ENCODE results near the gene QRICH1. TPM values are rescaled to one million over a fixed set of nuclear protein-coding genes. Genes with fewer than 3 reads are reported as not detected.

Gene QRICH1
- total and polyA plus RNA-seq, 10 of the 15 experiments (the other 5 are each of a cell fraction or from before 2014, with no cell fraction given), result 22.2 to 116 (median 81.4) TPM

DNA sequence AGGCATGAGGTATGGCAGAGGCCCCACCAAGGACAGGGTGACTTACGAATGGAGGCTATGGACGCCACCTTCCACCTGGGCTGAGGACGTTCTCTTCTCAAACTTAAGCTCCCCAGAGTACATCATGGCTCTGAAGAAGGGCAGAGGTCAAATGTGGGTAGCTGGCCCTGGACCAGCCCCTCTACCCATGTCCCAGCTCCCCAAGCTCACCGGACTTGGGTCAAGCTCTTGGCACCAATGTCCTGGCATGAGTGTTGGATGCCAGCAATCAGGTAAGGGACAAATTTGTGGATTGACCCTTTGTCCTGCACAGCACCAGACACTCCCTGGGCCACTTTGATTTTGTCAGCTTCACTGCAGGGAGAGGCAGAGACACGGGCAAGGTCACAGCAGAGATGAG lies 69.4 kb downstream of the QRICH1 start:
- ATAC-seq (no peak), DNase-seq (ENCODE audit: low read depth, low spot score) (no peak), FAIRE-seq (no peak)
- TF ChIP-seq POLR2AphosphoS5 (IDR thresholded peaks at IDR 0.05; ENCODE audit: low read length), result 0 out of 2 replicates have a peak, but pooled peaks have one; percentile 41
- TF ChIP-seq, protein P1, sequence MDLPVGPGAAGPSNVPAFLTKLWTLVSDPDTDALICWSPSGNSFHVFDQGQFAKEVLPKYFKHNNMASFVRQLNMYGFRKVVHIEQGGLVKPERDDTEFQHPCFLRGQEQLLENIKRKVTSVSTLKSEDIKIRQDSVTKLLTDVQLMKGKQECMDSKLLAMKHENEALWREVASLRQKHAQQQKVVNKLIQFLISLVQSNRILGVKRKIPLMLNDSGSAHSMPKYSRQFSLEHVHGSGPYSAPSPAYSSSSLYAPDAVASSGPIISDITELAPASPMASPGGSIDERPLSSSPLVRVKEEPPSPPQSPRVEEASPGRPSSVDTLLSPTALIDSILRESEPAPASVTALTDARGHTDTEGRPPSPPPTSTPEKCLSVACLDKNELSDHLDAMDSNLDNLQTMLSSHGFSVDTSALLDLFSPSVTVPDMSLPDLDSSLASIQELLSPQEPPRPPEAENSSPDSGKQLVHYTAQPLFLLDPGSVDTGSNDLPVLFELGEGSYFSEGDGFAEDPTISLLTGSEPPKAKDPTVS (IDR thresholded peaks at IDR 0.05; ENCODE audit: low read depth, low read length), result no peak
- intact Hi-C loops (cut with micrococcal nuclease; ENCODE audit: unreplicated experiment) (loop anchor here (10.0 kb wide), 2 partner anchors 320 to 650 kb away; partner anchors contain the start of genes APEH and USP4), in situ Hi-C loops (cut with MboI) (no loop called here)
- H3K79me2 ChIP-seq (ENCODE audit: control insufficient read depth, insufficient read depth, low read length), result peaks cover 66% of the 10 kb centered on the region
- H3K36me3 ChIP-seq (ENCODE audit: control insufficient read depth in 2 of 2, insufficient read depth in 2 of 2, low read length in 1 of 2), result peaks cover 19% of the 10 kb centered on the region in 2 experiments
- H3K27me3 ChIP-seq (replicated peaks in 1 of 2; ENCODE audit: control insufficient read depth in 2 of 2, insufficient read depth in 2 of 2, low read length in 1 of 2), result no peaks in the 10 kb centered on the region
- H3K27ac ChIP-seq (ENCODE audit: control insufficient read depth, insufficient read depth), result no peak overlapping the region
- BruUV-seq (replicated peaks), result no TSS peak
- peaks cover 16% of the 10 kb centered on the region for H3K4me1 ChIP-seq (ENCODE audit: control insufficient read depth, insufficient read depth, low read length)
- H2AFZ ChIP-seq (ENCODE audit: control insufficient read depth, low read depth, low read length), result no peak overlapping the region
- H3K9me3 ChIP-seq (replicated peaks; ENCODE audit: control insufficient read depth, insufficient read depth, low read length), result no peaks in the 10 kb centered on the region
- WGBS (ENCODE audit: insufficient coverage, insufficient replicate concordance, low lambda C conversion rate, missing lambda C conversion rate), result 62% methylated on average over 5 of the region's 5 CpGs
- H3K4me3 ChIP-seq, result no peak overlapping the region
- POLR2A ChIA-PET, result interaction anchor here (1.1 to 1.2 kb wide), 2 partner anchors 8 to 34 kb away, joined by 3 to 4 read pairs; partner anchors contain the start of gene P4HTM
- no peaks in the 10 kb centered on the region for H4K20me1 ChIP-seq (ENCODE audit: control insufficient read depth, insufficient read depth)
- SMC1A ChIA-PET (ENCODE audit: uncharacterized antibody, unreplicated experiment), result interaction anchor here (1.5 to 6.1 kb wide), 3 partner anchors 18 to 133 kb away, joined by 3 to 31 read pairs (median 3); partner anchors contain the start of genes P4HTM and WDR6
- no peak overlapping the region for H3K9ac ChIP-seq (ENCODE audit: control insufficient read depth, insufficient read depth, low read length)
- RAD21 ChIA-PET (ENCODE audit: unreplicated experiment), result no interaction called here
- no peak overlapping the region for H3K4me2 ChIP-seq (ENCODE audit: control insufficient read depth, insufficient read depth)
- CTCF ChIA-PET, result interaction anchor here (0.8 to 3.0 kb wide), 4 partner anchors 17 to 632 kb away, joined by 3 to 15 read pairs (median 4); partner anchors contain the start of gene WDR6

DNA sequence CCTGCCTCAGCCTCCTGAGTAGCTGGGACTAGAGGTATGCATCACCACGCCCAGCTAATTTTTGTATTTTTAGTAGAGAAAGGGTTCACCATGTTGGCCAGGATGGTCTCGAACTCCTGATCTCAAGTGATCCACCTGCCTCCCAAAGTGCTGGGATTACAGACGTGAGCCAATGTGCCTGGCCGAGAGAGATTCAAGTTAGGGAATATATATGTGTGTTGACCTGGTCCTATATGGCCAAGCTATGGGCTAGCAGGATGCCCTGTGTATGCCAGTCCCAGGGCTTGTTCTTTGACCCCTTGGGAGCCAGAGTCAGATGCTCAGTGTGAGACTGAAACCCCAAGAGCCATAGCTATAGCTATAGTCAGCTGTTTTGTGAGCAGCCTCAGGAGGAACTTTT lies 70.1 kb downstream of the QRICH1 start:
- ChIA-PET SMC1A (ENCODE audit: uncharacterized antibody, unreplicated experiment) (interaction anchor here (1.5 to 6.1 kb wide), 3 partner anchors 17 to 134 kb away, joined by 3 to 31 read pairs (median 3); partner anchors contain the start of genes P4HTM and WDR6), CTCF (interaction anchor here (0.8 to 4.8 kb wide), 3 partner anchors 17 to 633 kb away, joined by 3 to 41 read pairs (median 15); partner anchors contain the start of gene WDR6), POLR2A (interaction anchor here (0.6 to 1.2 kb wide), 5 partner anchors 8 to 389 kb away, joined by 3 to 4 read pairs (median 3); partner anchors contain the start of genes P4HTM and SLC26A6), RAD21 (ENCODE audit: unreplicated experiment) (interaction anchor here (0.9 kb wide), 1 partner anchor 17 kb away, joined by 3 read pairs; the partner anchor contains the start of gene WDR6)
- Histone ChIP-seq H3K79me2 (ENCODE audit: control insufficient read depth, insufficient read depth, low read length) (peaks cover 65% of the 10 kb centered on the region), H2AFZ (ENCODE audit: control insufficient read depth, low read depth, low read length) (no peak overlapping the region), H3K4me1 (ENCODE audit: control insufficient read depth, insufficient read depth, low read length) (peaks cover 16% of the 10 kb centered on the region), H3K27ac (ENCODE audit: control insufficient read depth, insufficient read depth) (no peak overlapping the region), H3K9ac (ENCODE audit: control insufficient read depth, insufficient read depth, low read length) (no peak overlapping the region), H3K27me3 (replicated peaks in 1 of 2; ENCODE audit: control insufficient read depth in 2 of 2, insufficient read depth in 2 of 2, low read length in 1 of 2) (no peaks in the 10 kb centered on the region), H4K20me1 (ENCODE audit: control insufficient read depth, insufficient read depth) (no peaks in the 10 kb centered on the region), H3K36me3 (ENCODE audit: control insufficient read depth in 2 of 2, insufficient read depth in 2 of 2, low read length in 1 of 2) (peaks cover 19% of the 10 kb centered on the region in 2 experiments), H3K9me3 (replicated peaks; ENCODE audit: control insufficient read depth, insufficient read depth, low read length) (no peaks in the 10 kb centered on the region), H3K4me2 (ENCODE audit: control insufficient read depth, insufficient read depth) (peak overlapping the region; percentile 50), H3K4me3 (no peak overlapping the region)
- FAIRE-seq (no peak), ATAC-seq (no peak), DNase-seq (ENCODE audit: low read depth, low spot score) (no peak)
- WGBS (ENCODE audit: insufficient coverage, insufficient replicate concordance, low lambda C conversion rate, missing lambda C conversion rate), result 63% methylated on average over 4 of the region's 4 CpGs
- BruUV-seq (replicated peaks), result no TSS peak
- in situ Hi-C loops (cut with MboI) (no loop called here), intact Hi-C loops (cut with micrococcal nuclease; ENCODE audit: unreplicated experiment) (loop anchor here (10.0 kb wide), 2 partner anchors 321 to 651 kb away; partner anchors contain the start of genes APEH and USP4)
- TF ChIP-seq IKZF1 (conservative IDR thresholded peaks at IDR 0.05) (no peak), CHD1 (IDR thresholded peaks at IDR 0.05; ENCODE audit: low read depth, low read length) (no peak), ZNF24 (IDR thresholded peaks at IDR 0.05) (no peak), NFYA (IDR thresholded peaks at IDR 0.05; ENCODE audit: borderline replicate concordance, low read depth, low read length) (no peak), ZNF622 (IDR thresholded peaks at IDR 0.05) (no peak), TARDBP (IDR thresholded peaks at IDR 0.05; ENCODE audit: borderline replicate concordance) (no peak), PAX8 (IDR thresholded peaks at IDR 0.05) (no peak), ZZZ3 (IDR thresholded peaks at IDR 0.05; ENCODE audit: control insufficient read depth, insufficient read length, low read depth) (no peak), ESRRA (IDR thresholded peaks at IDR 0.05; ENCODE audit: low read length) (no peak), NRF1 (conservative IDR thresholded peaks at IDR 0.05; ENCODE audit: low read depth, low read length) (no peak), SIN3A (IDR thresholded peaks at IDR 0.05; ENCODE audit: low read depth, low read length) (no peak)
- TF ChIP-seq, protein P2, sequence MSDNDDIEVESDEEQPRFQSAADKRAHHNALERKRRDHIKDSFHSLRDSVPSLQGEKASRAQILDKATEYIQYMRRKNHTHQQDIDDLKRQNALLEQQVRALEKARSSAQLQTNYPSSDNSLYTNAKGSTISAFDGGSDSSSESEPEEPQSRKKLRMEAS (IDR thresholded peaks at IDR 0.05; ENCODE audit: low read depth, low read length), result no peak
- TF ChIP-seq, protein P3, sequence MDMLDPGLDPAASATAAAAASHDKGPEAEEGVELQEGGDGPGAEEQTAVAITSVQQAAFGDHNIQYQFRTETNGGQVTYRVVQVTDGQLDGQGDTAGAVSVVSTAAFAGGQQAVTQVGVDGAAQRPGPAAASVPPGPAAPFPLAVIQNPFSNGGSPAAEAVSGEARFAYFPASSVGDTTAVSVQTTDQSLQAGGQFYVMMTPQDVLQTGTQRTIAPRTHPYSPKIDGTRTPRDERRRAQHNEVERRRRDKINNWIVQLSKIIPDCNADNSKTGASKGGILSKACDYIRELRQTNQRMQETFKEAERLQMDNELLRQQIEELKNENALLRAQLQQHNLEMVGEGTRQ (IDR thresholded peaks at IDR 0.05; ENCODE audit: borderline replicate concordance, low read depth, low read length), result no peak
